ENCODE measurements around the gene MYL10.

GRCh38 chr7:101676956-101677355 is 47.9 kb upstream of the MYL10 start:
- TF ChIP-seq CTCF (IDR thresholded peaks at IDR 0.05) (no peak), REST (IDR thresholded peaks at IDR 0.05) (no peak), POLR2A (IDR thresholded peaks at IDR 0.05; ENCODE audit: low read length) (no peak), MAZ (IDR thresholded peaks at IDR 0.05; ENCODE audit: borderline replicate concordance, low read depth, low read length) (no peak), EHMT2 (IDR thresholded peaks at IDR 0.05; ENCODE audit: low read depth) (no peak), SMC3 (IDR thresholded peaks at IDR 0.05) (no peak), JUNB (IDR thresholded peaks at IDR 0.05) (no peak)

Data from A549 (cell line).